Spleen (tissue), 11 donors: Measurements from ENCODE around the gene YDJC. TPM values are rescaled to one million over a fixed set of nuclear protein-coding genes. Genes with fewer than 3 reads are reported as not detected.
A peak's percentile ranks its signal among the peaks of the same experiment; 100 is the strongest.

ENCODE experiments used
- DNase-seq: peaks from one replicate; pipeline ENCODE4 v3.0.0-alpha.2; 2020
- H3K27ac ChIP-seq, 8 donors: fragments of 200-600 bp; sonication (generic) in 7 of 8; 1 replicate in 4 of 8; 2 replicates in 4 of 8; pipeline versions ENCODE4 v1.5.0 to v1.8.0; 2016 to 2021; ENCODE audit warnings: inconsistent platforms in 4 of 8, mild to moderate bottlenecking in 4 of 8, moderate library complexity in 1 of 8
- H3K27me3 ChIP-seq, 7 donors: fragments of 200-600 bp; sonication (generic) in 6 of 7; replicated peaks in 1 of 7; 1 replicate in 4 of 7; 2 replicates in 3 of 7; pipeline versions ENCODE4 v1.5.0 to v1.8.0; 2016 to 2021; ENCODE audit warnings: inconsistent platforms in 3 of 7, mild to moderate bottlenecking in 1 of 7
- H3K36me3 ChIP-seq, 6 donors: fragments of 200-600 bp; sonication (generic) in 5 of 6; 1 replicate in 4 of 6; 2 replicates in 2 of 6; pipeline versions ENCODE4 v1.5.0 to v1.8.0; 2016 to 2021; ENCODE audit warnings: inconsistent platforms in 2 of 6
- H3K4me1 ChIP-seq, 6 donors: fragments of 200-600 bp; sonication (generic) in 5 of 6; 1 replicate in 3 of 6; 2 replicates in 3 of 6; pipeline versions ENCODE4 v1.5.0 to v1.8.0; 2016 to 2021; ENCODE audit warnings: inconsistent platforms in 3 of 6
- H3K4me3 ChIP-seq, 8 donors: fragments of 200-600 bp; sonication (generic) in 7 of 8; 1 replicate in 4 of 8; 2 replicates in 4 of 8; pipeline versions ENCODE4 v1.5.0 to v1.8.0; 2016 to 2021; ENCODE audit warnings: inconsistent platforms in 4 of 8, mild to moderate bottlenecking in 4 of 8, moderate library complexity in 2 of 8
- H3K9me3 ChIP-seq, 8 donors: fragments of 200-600 bp; sonication (generic) in 7 of 8; 1 replicate in 4 of 8; 2 replicates in 4 of 8; pipeline versions ENCODE4 v1.5.0 to v1.8.0; 2016 to 2021; ENCODE audit warnings: inconsistent platforms in 4 of 8
- CTCF ChIP-seq, 11 experiments: fragments of 200-600 bp in 7 of 11; fragments of 450-650 bp in 4 of 11; sonication (generic) in 4 of 11; IDR thresholded peaks in 8 of 11; conservative IDR thresholded peaks in 3 of 11; 1 replicate in 7 of 11; 2 replicates in 4 of 11; pipeline versions ENCODE4 v1.4.0 to v1.8.0; 2016 to 2021; ENCODE audit warnings: antibody characterized with exemption in 11 of 11, inconsistent platforms in 4 of 11, mild to moderate bottlenecking in 1 of 11
- POLR2A ChIP-seq, 3 donors: fragments of 450-650 bp; IDR thresholded peaks; one replicate each; pipeline ENCODE4 v1.5.1; 2017; ENCODE audit warnings: antibody characterized with exemption in 3 of 3, mild to moderate bottlenecking in 1 of 3
- POLR2AphosphoS5 ChIP-seq, 3 donors: sonication (generic); formaldehyde crosslinking; IDR thresholded peaks; one replicate each; pipeline ENCODE4 v1.5.1; 2017; ENCODE audit warnings: antibody characterized with exemption in 3 of 3
- WGBS, 5 donors: extraction: QIAGEN DNeasy Blood & Tissue Kit in 3 of 5; methylation state at CpG; one replicate each; pipeline versions ENCODE4 v1.1.5 to v1.1.7; 2013 to 2018; 5-methylcytosine and 5-hydroxymethylcytosine counted together
- intact Hi-C: fragments of 100-400 bp; cut with DNase I; formaldehyde crosslinking; loops from one replicate; pipeline ENCODE4 v1.15.0; 2023; ENCODE audit warnings: low total_unique reads
- polyA plus RNA-seq, 3 donors: library from polyadenylated mRNA; stranded (reverse); fragments of 200-250 nt; gene quantifications; one replicate each; pipeline ENCODE4 v1.2.1, GENCODE V29; 2013
- total RNA-seq, 7 donors: library from RNA; depleted of rRNA in 3 of 7; stranded (reverse); fragments of >200 nt in 3 of 7; fragmentation: NEBNext Ultra II Directional in 4 of 7; extraction: Animal tissue kit (Norgen Biotek cat#: 25700) in 4 of 7; gene quantifications; one replicate each; pipeline versions ENCODE4 v1.1.0 to v1.2.1, GENCODE V29; 2016 to 2021
- donor health status: healthy with polysubstance abuse.
- donor health status: DM: no; HTN: no; CAD: no; lungs with moderate emphysema.
- donor health status: DM: no; HTN: no; CAD: no.
- donor health status: Bipolar disorder and iron deficiency.
- donor health status: healthy.
- donor health status: DM: no; HTN: no; CAD: no.
- donor health status: DM: yes; HTN: yes; CAD: no.

Gene YDJC
- total and polyA plus RNA-seq, 10 donors: 19.0 to 54.3 (median 32.1) TPM

GRCh38 chr22:21660904-21661303, 31.1 kb upstream of the YDJC start:
- H3K4me3 ChIP-seq: no peak overlapping the region
- H3K27ac ChIP-seq: no peak overlapping the region
- TF ChIP-seq POLR2A (IDR thresholded peaks at IDR 0.05) (no peak), POLR2AphosphoS5 (IDR thresholded peaks at IDR 0.05) (no peak), CTCF (IDR thresholded peaks at IDR 0.05 in 8 of 11, conservative IDR thresholded peaks at IDR 0.05 in 3 of 11) (no peak)
- intact Hi-C loops: no loop called here
- no peak for DNase-seq
- 73 to 87% (median 82%) methylated on average over 7 of the region's 7 CpGs for WGBS, 5 donors
- H3K4me1 ChIP-seq: peaks cover 0 to 31% (median 27%) of the 10 kb centered on the region in 6 donors
- no peaks in the 10 kb centered on the region for H3K36me3 ChIP-seq
- H3K9me3 ChIP-seq: no peaks in the 10 kb centered on the region
- no peaks in the 10 kb centered on the region for H3K27me3 ChIP-seq

- Histone ChIP-seq H3K27ac (no peak overlapping the region), H3K36me3 (no peaks in the 10 kb centered on the region), H3K4me3 (no peak overlapping the region), H3K4me1 (peaks cover 0 to 23% (median 18%) of the 10 kb centered on the region in 6 donors), H3K9me3 (no peaks in the 10 kb centered on the region), H3K27me3 (no peaks in the 10 kb centered on the region)
- 75 to 83% (median 79%) methylated on average over 7 of the region's 7 CpGs for WGBS, 5 donors
- no peak for TF ChIP-seq CTCF (IDR thresholded peaks at IDR 0.05 in 8 of 11, conservative IDR thresholded peaks at IDR 0.05 in 3 of 11)
- TF ChIP-seq POLR2A (IDR thresholded peaks at IDR 0.05): no peak
- TF ChIP-seq POLR2AphosphoS5 (IDR thresholded peaks at IDR 0.05): no peak
- intact Hi-C loops: no loop called here
- DNase-seq: no peak
Observed at GRCh38 chr22:21659864-21660525, 30.2 kb upstream of the YDJC start.

- Histone ChIP-seq H3K9me3 (no peaks in the 10 kb centered on the region), H3K4me1 (peaks cover 0 to 29% (median 24%) of the 10 kb centered on the region in 6 donors), H3K27me3 (no peaks in the 10 kb centered on the region), H3K27ac (peak overlapping the region in 7 of 8 donors; percentile 3 to 78 (median 57)), H3K36me3 (no peaks in the 10 kb centered on the region), H3K4me3 (peak overlapping the region; percentile 66 to 95 (median 74))
- intact Hi-C loops: no loop called here
- WGBS, 5 donors: 0 to 3% (median 1%) methylated on average over 13 to 79 of the region's 79 CpGs
- peak; percentile 95 for DNase-seq
- peak in 1 of 3 donors; percentile 4 for TF ChIP-seq POLR2A (IDR thresholded peaks at IDR 0.05)
- peak in 10 of 11 experiments; percentile 3 to 66 (median 44) for TF ChIP-seq CTCF (IDR thresholded peaks at IDR 0.05 in 8 of 11, conservative IDR thresholded peaks at IDR 0.05 in 3 of 11)
- TF ChIP-seq POLR2AphosphoS5 (IDR thresholded peaks at IDR 0.05): peak; percentile 64 to 76 (median 72)
Observed at GRCh38 chr22:21657360-21658032, 27.7 kb upstream of the YDJC start.

GRCh38 chr22:21657020-21657359, 27.2 kb upstream of the YDJC start:
- Histone ChIP-seq H3K27me3 (no peaks in the 10 kb centered on the region), H3K9me3 (no peaks in the 10 kb centered on the region), H3K4me1 (peaks cover 0 to 34% (median 29%) of the 10 kb centered on the region in 6 donors), H3K27ac (peak overlapping the region in 6 of 8 donors; percentile 3 to 78 (median 62)), H3K4me3 (peak overlapping the region in 7 of 8 donors; percentile 66 to 95 (median 75)), H3K36me3 (no peaks in the 10 kb centered on the region)
- no peak for TF ChIP-seq POLR2AphosphoS5 (IDR thresholded peaks at IDR 0.05)
- no peak for TF ChIP-seq POLR2A (IDR thresholded peaks at IDR 0.05)
- TF ChIP-seq CTCF (IDR thresholded peaks at IDR 0.05 in 8 of 11, conservative IDR thresholded peaks at IDR 0.05 in 3 of 11): no peak
- no peak for DNase-seq
- intact Hi-C loops: no loop called here
- 42 to 59% (median 50%) methylated on average over 17 of the region's 17 CpGs for WGBS, 5 donors
